SU-DHL-6 (cell line): ENCODE data around the gene CNP.
A peak's percentile ranks its signal among the peaks of the same experiment; 100 is the strongest.

Experiments used
- H2AFZ ChIP-seq: fragments of 200-600 bp; sonication (generic); 2 replicates; pipeline ENCODE4 v1.6.1; 2014; ENCODE audit warnings: low read depth, mild to moderate bottlenecking, moderate library complexity, mixed read lengths, antibody characterized with exemption, low read length; ENCODE audit not compliant: severe bottlenecking
- H3F3A ChIP-seq: fragments of 200-600 bp; shearing (Covaris generic); 2 replicates; pipeline ENCODE4 v1.6.0; 2016; ENCODE audit warnings: antibody characterized with exemption, mild to moderate bottlenecking; ENCODE audit not compliant: insufficient read depth
- H3K27ac ChIP-seq: fragments of 200-600 bp; sonication (generic); 2 replicates; pipeline ENCODE4 v1.5.1; 2016; ENCODE audit warnings: low read depth, mild to moderate bottlenecking, low read length, moderate library complexity, mixed read lengths
- H3K27me3 ChIP-seq: fragments of 200-600 bp; sonication (generic), shearing (Covaris generic); 2 replicates; pipeline ENCODE4 v1.6.0; 2014; ENCODE audit warnings: mild to moderate bottlenecking, low read length
- H3K36me3 ChIP-seq: fragments of 200-600 bp; sonication (generic); 2 replicates; pipeline ENCODE4 v1.6.1; 2014; ENCODE audit warnings: mild to moderate bottlenecking, low read length, mixed read lengths
- H3K4me2 ChIP-seq: fragments of 300-600, 200-600 bp; shearing (Covaris generic), sonication (generic); 2 replicates; pipeline ENCODE4 v1.6.0; 2014; ENCODE audit warnings: low read length, low read depth, mild to moderate bottlenecking; ENCODE audit not compliant: poor library complexity, severe bottlenecking
- H3K4me3 ChIP-seq: fragments of 200-600 bp; sonication (generic); 2 replicates; pipeline ENCODE4 v1.5.1; 2014; ENCODE audit warnings: antibody characterized with exemption, low read length, mild to moderate bottlenecking, mixed read lengths; ENCODE audit not compliant: insufficient read depth, poor library complexity, severe bottlenecking
- H3K79me2 ChIP-seq: fragments of 200-600 bp; sonication (generic); 2 replicates; pipeline ENCODE4 v1.6.1; 2014; ENCODE audit warnings: mild to moderate bottlenecking, low read length, moderate library complexity; ENCODE audit not compliant: insufficient read depth
- H3K9ac ChIP-seq: fragments of 200-600 bp; sonication (generic); 2 replicates; pipeline ENCODE4 v1.7.0; 2014; ENCODE audit warnings: mild to moderate bottlenecking, low read length
- H3K9me2 ChIP-seq: fragments of 200-600 bp; sonication (generic); replicated peaks from 2 replicates; pipeline ENCODE4 v1.6.1; 2014; ENCODE audit warnings: low read length; ENCODE audit not compliant: insufficient read depth
- H3K9me3 ChIP-seq: fragments of 200-600 bp; sonication (generic); 2 replicates; pipeline ENCODE4 v1.6.1; 2014; ENCODE audit warnings: low read length, mixed read lengths; ENCODE audit not compliant: insufficient read depth
- H4K20me1 ChIP-seq: fragments of 200-600 bp; sonication (generic); 2 replicates; pipeline ENCODE4 v1.6.1; 2014; ENCODE audit warnings: low read depth, mild to moderate bottlenecking, antibody characterized with exemption, low read length, moderate library complexity, mixed read lengths
- EZH2phosphoT487 ChIP-seq: fragments of 200-600 bp; sonication (generic), shearing (Covaris generic); conservative IDR thresholded peaks from 2 replicates; pipeline ENCODE4 v1.6.1; 2018; ENCODE audit warnings: mild to moderate bottlenecking, antibody characterized with exemption, low read length, moderate library complexity, mixed read lengths
- TF ChIP-seq, protein P1 (sequence below): fragments of 200-600 bp; sonication (generic); IDR thresholded peaks from one replicate; pipeline ENCODE4 v1.5.1; 2017; ENCODE audit warnings: antibody characterized with exemption, mild to moderate bottlenecking, low read length, moderate library complexity; ENCODE audit not compliant: insufficient read depth, poor library complexity, severe bottlenecking

The CNP gene

GRCh38 chr17:41959030-41959335 lies 7.6 kb upstream of the CNP start:
- TF ChIP-seq, protein P1, sequence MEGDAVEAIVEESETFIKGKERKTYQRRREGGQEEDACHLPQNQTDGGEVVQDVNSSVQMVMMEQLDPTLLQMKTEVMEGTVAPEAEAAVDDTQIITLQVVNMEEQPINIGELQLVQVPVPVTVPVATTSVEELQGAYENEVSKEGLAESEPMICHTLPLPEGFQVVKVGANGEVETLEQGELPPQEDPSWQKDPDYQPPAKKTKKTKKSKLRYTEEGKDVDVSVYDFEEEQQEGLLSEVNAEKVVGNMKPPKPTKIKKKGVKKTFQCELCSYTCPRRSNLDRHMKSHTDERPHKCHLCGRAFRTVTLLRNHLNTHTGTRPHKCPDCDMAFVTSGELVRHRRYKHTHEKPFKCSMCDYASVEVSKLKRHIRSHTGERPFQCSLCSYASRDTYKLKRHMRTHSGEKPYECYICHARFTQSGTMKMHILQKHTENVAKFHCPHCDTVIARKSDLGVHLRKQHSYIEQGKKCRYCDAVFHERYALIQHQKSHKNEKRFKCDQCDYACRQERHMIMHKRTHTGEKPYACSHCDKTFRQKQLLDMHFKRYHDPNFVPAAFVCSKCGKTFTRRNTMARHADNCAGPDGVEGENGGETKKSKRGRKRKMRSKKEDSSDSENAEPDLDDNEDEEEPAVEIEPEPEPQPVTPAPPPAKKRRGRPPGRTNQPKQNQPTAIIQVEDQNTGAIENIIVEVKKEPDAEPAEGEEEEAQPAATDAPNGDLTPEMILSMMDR, result no peak
- no peak for TF ChIP-seq EZH2phosphoT487
- no peak overlapping the region for H3K9ac ChIP-seq
- H3K36me3 ChIP-seq, result no peaks in the 10 kb centered on the region
- no peaks in the 10 kb centered on the region for H4K20me1 ChIP-seq
- no peak overlapping the region for H3K4me2 ChIP-seq
- no peak overlapping the region for H2AFZ ChIP-seq
- H3K79me2 ChIP-seq, result no peaks in the 10 kb centered on the region
- no peak overlapping the region for H3K27ac ChIP-seq
- no peak overlapping the region for H3K4me3 ChIP-seq
- H3F3A ChIP-seq, result no peaks in the 10 kb centered on the region
- H3K27me3 ChIP-seq, result no peaks in the 10 kb centered on the region
- H3K9me2 ChIP-seq, result no peaks in the 10 kb centered on the region
- no peaks in the 10 kb centered on the region for H3K9me3 ChIP-seq

GRCh38 chr17:41959336-41960095 lies 7.1 kb upstream of the CNP start:
- no peak overlapping the region for H3K4me2 ChIP-seq

GRCh38 chr17:41962111-41962510 lies 4.5 kb upstream of the CNP start:
- no peak overlapping the region for H3K4me3 ChIP-seq
- no peaks in the 10 kb centered on the region for H4K20me1 ChIP-seq
- 0 out of 2 replicates have a peak, but pooled peaks cover 10% of the 10 kb centered on the region for H3F3A ChIP-seq
- no peaks in the 10 kb centered on the region for H3K9me2 ChIP-seq
- no peak overlapping the region for H3K9ac ChIP-seq
- TF ChIP-seq, protein P1, result no peak
- TF ChIP-seq EZH2phosphoT487, result no peak
- no peak overlapping the region for H3K27ac ChIP-seq
- H2AFZ ChIP-seq, result no peak overlapping the region
- no peaks in the 10 kb centered on the region for H3K36me3 ChIP-seq
- H3K4me2 ChIP-seq, result no peak overlapping the region
- no peaks in the 10 kb centered on the region for H3K9me3 ChIP-seq
- H3K27me3 ChIP-seq, result no peaks in the 10 kb centered on the region
- peaks cover 4% of the 10 kb centered on the region for H3K79me2 ChIP-seq

More at GRCh38 chr17:41959336-41960095, 7.1 kb upstream of the CNP start:
- H3K36me3 ChIP-seq, result no peaks in the 10 kb centered on the region
- H3K27me3 ChIP-seq, result no peaks in the 10 kb centered on the region
- no peak overlapping the region for H3K9ac ChIP-seq
- no peak overlapping the region for H2AFZ ChIP-seq
- no peaks in the 10 kb centered on the region for H4K20me1 ChIP-seq
- no peaks in the 10 kb centered on the region for H3K79me2 ChIP-seq
- H3K9me2 ChIP-seq, result no peaks in the 10 kb centered on the region
- no peak for TF ChIP-seq EZH2phosphoT487
- TF ChIP-seq, protein P1, result peak; percentile 19
- H3K4me3 ChIP-seq, result no peak overlapping the region
- H3K27ac ChIP-seq, result no peak overlapping the region
- H3F3A ChIP-seq, result no peaks in the 10 kb centered on the region
- H3K9me3 ChIP-seq, result no peaks in the 10 kb centered on the region
